Activated CD4-positive, alpha-beta T cell treated with anti-CD3 and anti-CD28 coated beads, Interleukin-2, amount 50 U/mL, for 4 hours (primary cell): Measurements from ENCODE around the gene NUBP1.

Experiments used
- DNase-seq, 2 experiments: peaks; one replicate each; pipeline ENCODE4 v3.0.0-alpha.2; 2020

The NUBP1 gene

DNA sequence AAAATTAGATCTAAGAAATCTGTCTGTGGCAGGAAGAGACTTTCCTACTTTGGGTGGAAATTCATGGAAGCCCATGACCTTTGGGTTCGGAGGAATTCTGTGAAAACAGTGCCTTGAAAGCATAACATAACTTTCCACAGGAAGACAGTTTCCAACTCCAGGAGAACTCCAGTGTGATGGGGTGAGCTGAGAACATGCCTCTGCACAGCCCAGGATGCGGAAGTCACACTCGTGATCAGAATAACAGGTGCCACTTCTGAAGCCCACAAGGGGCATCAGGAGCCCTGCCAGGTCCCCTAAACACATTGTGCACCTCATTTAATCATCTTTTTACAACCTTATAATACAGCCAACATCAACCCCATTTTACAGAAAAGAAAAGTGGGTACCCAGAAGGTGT lies 65.2 kb downstream of the NUBP1 start:
- no peak for DNase-seq

DNA sequence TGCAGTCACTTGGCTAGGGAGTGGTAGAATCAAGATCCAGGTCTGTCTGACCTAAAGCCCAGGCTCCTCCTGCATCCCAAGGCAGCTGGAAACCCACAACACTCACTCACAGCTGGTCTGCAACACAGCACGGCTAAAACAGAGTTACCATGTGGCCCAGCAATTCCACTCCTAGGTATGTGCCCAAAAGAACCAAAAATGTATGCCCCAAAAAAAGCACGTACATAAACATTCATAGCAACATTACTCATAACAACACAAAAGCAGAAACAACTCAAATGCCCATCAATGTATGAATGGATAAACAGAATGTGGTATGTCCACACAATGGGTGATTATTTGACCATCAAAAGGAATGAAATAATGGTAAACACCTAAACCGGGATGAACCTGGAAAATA lies 66.1 kb downstream of the NUBP1 start:
- no peak for DNase-seq

DNA sequence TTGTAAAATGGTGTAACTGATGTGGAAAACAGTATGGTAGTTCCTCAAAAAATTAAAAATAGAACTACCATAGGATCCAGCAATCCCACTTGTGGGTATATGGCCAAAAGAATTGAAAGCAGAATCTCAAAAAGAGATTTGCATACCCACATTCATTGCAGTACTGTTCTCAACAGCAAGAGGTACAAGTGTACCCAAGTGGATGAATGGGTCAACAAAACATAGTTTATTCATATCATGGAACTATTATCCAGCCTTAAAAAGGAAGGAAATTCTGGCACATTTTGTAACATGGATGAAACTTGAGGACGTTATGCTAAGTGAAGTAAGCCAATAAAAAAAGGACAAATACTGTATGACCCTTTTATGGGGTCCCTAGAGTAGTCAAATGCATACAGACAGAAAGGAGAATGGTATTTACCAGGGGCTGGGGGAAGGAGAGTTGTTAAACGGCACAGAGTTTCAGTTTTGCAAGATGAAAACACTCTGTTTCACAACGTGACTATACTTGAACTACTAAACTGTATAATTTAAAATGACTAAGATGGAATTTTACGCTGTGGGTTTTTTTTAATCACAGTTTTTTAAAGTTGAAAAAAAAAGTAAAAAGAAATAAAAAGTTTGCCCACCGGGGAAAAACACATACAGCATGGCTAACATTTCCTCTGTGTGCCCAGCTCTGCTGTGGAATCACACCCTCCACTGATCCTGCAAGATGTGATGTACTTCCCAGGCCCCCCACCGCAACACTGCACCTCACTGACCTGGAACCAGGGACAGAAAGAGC lies 68.9 kb downstream of the NUBP1 start:
- DNase-seq: no peak

DNA sequence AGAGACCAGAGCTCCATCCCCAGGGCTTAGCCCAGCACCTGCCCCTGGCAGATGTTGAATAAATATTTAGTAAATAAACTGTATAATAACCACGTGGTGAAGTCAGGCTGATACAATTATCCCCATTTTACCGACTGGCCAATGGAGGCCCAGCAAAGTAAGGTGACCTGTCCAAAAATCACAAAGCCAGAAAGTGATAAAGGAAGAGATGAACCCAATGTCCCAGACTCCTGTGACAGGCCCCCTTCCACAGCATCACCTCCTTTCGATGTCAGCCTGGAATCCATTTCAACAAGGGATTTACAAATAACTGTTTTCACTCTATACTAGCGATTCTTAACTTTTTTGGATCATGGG lies 69.4 kb downstream of the NUBP1 start:
- no peak for DNase-seq

DNA sequence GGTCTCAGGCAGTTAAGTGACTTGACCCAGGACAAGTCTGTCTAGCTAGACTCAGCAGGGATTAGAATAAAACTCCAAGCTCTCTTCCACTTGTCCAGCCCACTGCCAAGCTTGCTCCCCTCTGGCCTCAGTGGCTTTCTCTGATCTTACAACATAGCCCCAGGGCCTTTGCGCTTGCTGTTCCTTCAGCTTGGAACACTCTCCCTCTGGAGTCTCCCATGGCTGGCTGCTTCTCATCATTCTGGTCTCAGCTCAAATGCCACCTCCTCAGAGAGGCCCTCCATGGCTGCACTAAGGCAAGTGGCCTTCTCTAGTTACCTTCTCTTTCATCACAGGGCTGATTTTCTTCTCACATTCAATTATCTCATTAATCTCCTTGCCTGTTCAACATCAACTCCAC lies 73.9 kb downstream of the NUBP1 start:
- no peak for DNase-seq

DNA sequence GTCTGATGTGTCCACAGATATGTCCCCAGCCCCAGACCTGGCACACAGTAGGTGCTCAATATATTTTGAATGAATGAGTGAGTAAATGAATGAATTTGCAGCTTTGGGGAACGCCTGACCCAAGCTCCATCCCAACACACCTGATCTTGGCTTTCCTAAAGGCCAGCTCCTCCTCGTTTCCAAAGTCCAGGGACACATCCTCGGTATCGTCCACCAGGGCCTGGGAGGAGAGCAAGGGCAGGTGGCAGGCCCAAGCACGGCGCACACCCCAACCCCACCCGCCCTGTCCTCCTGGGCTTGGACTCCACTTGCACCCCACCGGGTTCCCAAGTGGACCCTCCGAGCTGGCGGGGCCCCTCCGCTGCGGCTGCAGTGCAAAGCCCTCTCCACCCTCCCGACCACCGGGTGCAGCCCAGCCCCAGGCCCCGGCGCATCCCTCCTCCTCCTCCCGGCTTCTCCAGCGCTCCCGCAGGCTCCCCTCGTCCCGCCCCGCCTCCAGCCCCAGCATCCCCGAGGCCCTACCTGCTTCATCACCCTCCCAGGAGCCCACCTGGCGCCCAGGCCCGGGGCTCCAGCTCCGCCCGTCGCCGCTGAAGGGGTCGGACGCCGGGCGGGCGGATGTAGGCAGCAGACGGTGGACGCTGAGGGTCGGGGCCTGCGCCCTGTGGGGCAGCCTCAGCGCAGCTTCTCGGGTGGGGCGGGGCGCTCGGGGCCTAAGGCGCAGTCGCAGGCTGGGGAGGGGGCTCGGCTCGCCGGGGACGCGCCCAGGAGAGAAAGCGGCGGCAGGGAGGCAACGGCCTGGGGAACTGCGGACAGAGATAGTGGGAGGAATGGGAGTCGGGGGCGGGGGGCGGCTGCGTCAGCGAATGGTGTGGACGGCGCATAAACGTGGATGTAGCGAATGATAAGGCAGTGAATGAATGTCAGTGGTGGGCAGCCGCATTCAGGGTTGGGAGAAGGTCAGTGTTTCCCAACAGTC lies 74.6 kb downstream of the NUBP1 start, which contains the start of gene TVP23A:
Gene TVP23A (minus strand): TSS at position 832 of the 979 bp plus-strand sequence. CDS start 301 bp downstream, at position 531.
- no peak for DNase-seq
